Transverse colon (tissue), 4 donors: ENCODE results near the gene CUL1. TPM values are rescaled to one million over a fixed set of nuclear protein-coding genes. Genes with fewer than 3 reads are reported as not detected.
"Not testable (repeated sequence)": the region's sequence is repeated elsewhere in the genome, so short reads cannot be mapped to it uniquely, and the experiment has no call there.

Experiments used
- DNase-seq: peaks from one replicate; pipeline ENCODE4 v3.0.0-alpha.2; 2019
- H3K27ac ChIP-seq, 4 donors: fragments of 200-600 bp; sonication (generic); 2 replicates each; pipeline ENCODE4 v1.5.1; 2016 to 2018; ENCODE audit warnings: inconsistent platforms in 4 of 4
- H3K27me3 ChIP-seq: fragments of 200-600 bp; sonication (generic); 2 replicates; pipeline ENCODE4 v1.5.1; 2017; ENCODE audit warnings: inconsistent platforms
- H3K36me3 ChIP-seq, 4 donors: fragments of 200-600 bp; sonication (generic); 2 replicates each; pipeline ENCODE4 v1.5.1; 2017 to 2019; ENCODE audit warnings: inconsistent platforms in 4 of 4
- H3K4me1 ChIP-seq, 4 donors: fragments of 200-600 bp; sonication (generic); 2 replicates each; pipeline ENCODE4 v1.5.1; 2017 to 2020; ENCODE audit warnings: inconsistent platforms in 4 of 4
- H3K4me3 ChIP-seq, 4 donors: fragments of 200-600 bp; sonication (generic); 1 replicate in 1 of 4; 2 replicates in 3 of 4; pipeline versions ENCODE4 v1.5.1 to v1.6.1; 2017 to 2019; ENCODE audit warnings: inconsistent platforms in 4 of 4
- H3K9me3 ChIP-seq, 2 donors: fragments of 200-600 bp; sonication (generic); 2 replicates each; pipeline ENCODE4 v1.5.1; 2017 to 2019; ENCODE audit warnings: inconsistent platforms in 2 of 2
- EP300 ChIP-seq: sonication (generic); formaldehyde crosslinking; IDR thresholded peaks from one replicate; pipeline ENCODE4 v1.6.1; 2017; ENCODE audit warnings: antibody characterized with exemption, low read depth
- POLR2A ChIP-seq: fragments of 450-650 bp; IDR thresholded peaks from one replicate; pipeline ENCODE4 v1.6.1; 2016; ENCODE audit warnings: antibody characterized with exemption, mild to moderate bottlenecking, moderate library complexity
- POLR2AphosphoS5 ChIP-seq, 3 donors: sonication (generic); formaldehyde crosslinking; IDR thresholded peaks; one replicate each; pipeline ENCODE4 v1.6.1; 2016; ENCODE audit warnings: antibody characterized with exemption in 3 of 3
- WGBS, 2 donors: methylation state at CpG; one replicate each; pipeline ENCODE4 v1.1.5; 2018; ENCODE audit warnings: low coverage in 1 of 2; 5-methylcytosine and 5-hydroxymethylcytosine counted together
- in situ Hi-C, 4 donors: fragments of 200-750 bp; cut with MboI; loops; one replicate each; pipeline versions ENCODE4 v1.15.0 to v1.15.1; 2017; ENCODE audit warnings: low sequenced_read_pairs in 3 of 4, low pct_ligation_motif_present in 1 of 4, low pct_unique_long_range_greater_than_20kb in 1 of 4
- intact Hi-C: fragments of 100-400 bp; cut with DNase I; formaldehyde crosslinking; loops from one replicate; pipeline ENCODE4 v1.15.1; 2023; ENCODE audit warnings: low total_unique reads
- total RNA-seq, 4 donors: library from RNA; depleted of rRNA; stranded (reverse); fragments of >200 nt; gene quantifications; one replicate each; pipeline ENCODE4 v1.1.0, GENCODE V29; 2016
- TF ChIP-seq, protein P1 (sequence below), 5 experiments: fragments of 200-600 bp in 3 of 5; fragments of 450-650 bp in 2 of 5; sonication (generic) in 3 of 5; IDR thresholded peaks; 1 replicate in 2 of 5; 2 replicates in 3 of 5; pipeline ENCODE4 v1.5.1; 2016 to 2017; ENCODE audit warnings: antibody characterized with exemption in 5 of 5, inconsistent platforms in 3 of 5, mild to moderate bottlenecking in 2 of 5, moderate library complexity in 1 of 5

The CUL1 gene
- total RNA-seq, 4 donors from 2014 or later = 17.6 to 44.6 (median 28.8) TPM

DNA sequence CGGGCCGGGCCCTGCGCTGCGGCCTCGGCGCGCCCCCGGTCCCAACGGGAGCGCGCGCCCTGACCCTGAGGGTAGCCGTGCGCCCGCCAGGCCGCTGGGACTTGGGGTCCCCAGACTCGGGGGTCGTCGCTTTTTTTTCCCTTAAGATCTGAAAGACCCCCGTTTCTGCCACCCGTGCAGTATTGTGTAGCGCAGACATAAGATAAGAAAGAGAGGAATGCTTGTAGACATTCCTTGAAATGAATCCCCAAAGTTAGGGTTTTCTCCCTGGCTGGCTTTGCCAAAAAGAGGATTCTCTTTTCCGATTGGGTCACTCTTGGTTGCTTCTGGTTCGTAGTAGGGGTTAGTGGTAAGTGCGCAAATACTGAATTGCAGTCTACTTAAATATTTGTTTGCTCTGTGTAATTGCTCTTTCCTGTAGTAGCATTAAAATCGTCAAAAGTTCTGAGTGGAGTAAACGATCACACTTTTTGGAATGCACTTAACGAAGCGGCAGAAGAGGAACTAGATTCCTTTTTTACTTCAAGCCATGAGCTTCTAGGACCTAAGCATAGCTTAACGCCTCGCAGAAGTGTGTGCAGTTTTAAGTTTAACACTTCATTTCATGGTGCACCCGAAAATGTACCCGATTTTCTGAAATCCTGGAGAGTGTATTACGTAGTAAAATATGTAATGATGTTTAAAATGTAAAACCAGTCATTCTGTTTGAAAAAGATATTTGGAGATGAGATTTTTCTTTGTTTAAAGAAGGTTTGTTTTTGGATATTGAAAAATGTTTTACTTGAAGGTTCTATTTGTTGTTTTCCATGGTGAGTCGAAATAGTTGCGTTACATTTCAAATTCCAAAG is 1.3 kb downstream of the CUL1 start:
- H3K4me3 ChIP-seq = peak overlapping the region; percentile 80 to 98 (median 96)
- TF ChIP-seq POLR2A (no peak), POLR2AphosphoS5 (IDR thresholded peaks at IDR 0.05) (peak in 1 of 3 donors; percentile 44), EP300 (no peak)
- TF ChIP-seq, protein P1, sequence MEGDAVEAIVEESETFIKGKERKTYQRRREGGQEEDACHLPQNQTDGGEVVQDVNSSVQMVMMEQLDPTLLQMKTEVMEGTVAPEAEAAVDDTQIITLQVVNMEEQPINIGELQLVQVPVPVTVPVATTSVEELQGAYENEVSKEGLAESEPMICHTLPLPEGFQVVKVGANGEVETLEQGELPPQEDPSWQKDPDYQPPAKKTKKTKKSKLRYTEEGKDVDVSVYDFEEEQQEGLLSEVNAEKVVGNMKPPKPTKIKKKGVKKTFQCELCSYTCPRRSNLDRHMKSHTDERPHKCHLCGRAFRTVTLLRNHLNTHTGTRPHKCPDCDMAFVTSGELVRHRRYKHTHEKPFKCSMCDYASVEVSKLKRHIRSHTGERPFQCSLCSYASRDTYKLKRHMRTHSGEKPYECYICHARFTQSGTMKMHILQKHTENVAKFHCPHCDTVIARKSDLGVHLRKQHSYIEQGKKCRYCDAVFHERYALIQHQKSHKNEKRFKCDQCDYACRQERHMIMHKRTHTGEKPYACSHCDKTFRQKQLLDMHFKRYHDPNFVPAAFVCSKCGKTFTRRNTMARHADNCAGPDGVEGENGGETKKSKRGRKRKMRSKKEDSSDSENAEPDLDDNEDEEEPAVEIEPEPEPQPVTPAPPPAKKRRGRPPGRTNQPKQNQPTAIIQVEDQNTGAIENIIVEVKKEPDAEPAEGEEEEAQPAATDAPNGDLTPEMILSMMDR (IDR thresholded peaks at IDR 0.05) = no peak
- no peaks in the 10 kb centered on the region for H3K36me3 ChIP-seq
- intact Hi-C loops = no loop called here
- 1 to 3% methylated on average over 7 to 36 of the region's 36 CpGs for WGBS, 2 donors
- in situ Hi-C loops = no loop called here
- H3K27ac ChIP-seq = peak overlapping the region; percentile 96 to 99 (median 98)
- no peaks in the 10 kb centered on the region for H3K9me3 ChIP-seq
- peaks cover 20 to 58% (median 45%) of the 10 kb centered on the region in 4 donors for H3K4me1 ChIP-seq
- DNase-seq = no peak
- H3K27me3 ChIP-seq = no peaks in the 10 kb centered on the region

DNA sequence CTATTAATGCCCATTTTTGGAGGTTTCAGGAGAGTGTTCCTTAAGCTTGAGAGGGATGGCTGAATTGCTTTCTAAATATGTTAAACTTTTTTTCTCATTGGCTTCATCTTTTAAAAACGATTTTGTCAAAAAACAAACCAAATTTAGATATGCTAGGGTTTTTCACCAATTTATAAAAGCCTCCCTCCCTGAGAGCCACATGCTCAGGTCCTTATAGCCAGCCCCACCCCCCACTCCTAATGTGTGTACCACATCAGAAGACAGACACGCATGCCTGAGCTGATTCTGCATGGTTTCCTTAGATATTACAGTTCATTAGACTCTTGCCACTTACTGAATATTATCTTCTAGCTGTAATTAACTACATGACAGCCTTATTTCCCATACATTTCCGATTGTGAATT is 2.0 kb downstream of the CUL1 start:
- in situ Hi-C loops = no loop called here
- WGBS, 2 donors = 20 to 27% methylated on average over 3 of the region's 3 CpGs
- H3K4me1 ChIP-seq = peaks cover 21 to 65% (median 48%) of the 10 kb centered on the region in 4 donors

DNA sequence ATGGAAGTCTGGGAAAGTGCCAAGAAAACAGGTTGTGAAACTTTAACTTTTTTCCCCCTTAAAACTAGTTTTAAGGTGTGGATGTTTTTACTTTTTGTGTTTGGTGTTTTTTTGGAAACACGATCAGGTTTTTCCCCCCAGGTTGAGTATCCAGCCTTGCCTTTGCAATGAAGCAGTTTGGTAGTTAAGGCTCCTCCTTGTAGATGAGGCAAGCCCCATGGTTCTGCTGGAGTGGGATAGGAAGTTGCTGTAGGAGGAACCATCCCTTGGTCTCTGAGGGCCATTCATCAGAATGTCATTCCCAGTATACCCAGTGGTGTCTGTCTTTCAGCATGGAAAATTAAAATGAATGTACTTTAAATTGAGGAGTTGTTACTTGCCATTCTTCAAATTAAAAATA is 2.7 kb downstream of the CUL1 start:
- no peak for DNase-seq
- peaks cover 24 to 72% (median 55%) of the 10 kb centered on the region in 4 donors for H3K4me1 ChIP-seq
- TF ChIP-seq, protein P1 (IDR thresholded peaks at IDR 0.05) = no peak
- TF ChIP-seq POLR2A (no peak), POLR2AphosphoS5 (IDR thresholded peaks at IDR 0.05) (no peak), EP300 (no peak)
- no peak overlapping the region for H3K4me3 ChIP-seq
- in situ Hi-C loops (no loop called here), intact Hi-C loops (no loop called here)
- H3K27ac ChIP-seq = peak overlapping the region in 2 of 4 donors; percentile 98 to 99
- H3K27me3 ChIP-seq = no peaks in the 10 kb centered on the region
- H3K9me3 ChIP-seq = no peaks in the 10 kb centered on the region
- H3K36me3 ChIP-seq = no peaks in the 10 kb centered on the region
- 0 to 62% methylated on average over 1 of the region's 1 CpG for WGBS, 2 donors

More for the DNA sequence above, 2.0 kb downstream of the CUL1 start:
- Histone ChIP-seq H3K27me3 (no peaks in the 10 kb centered on the region), H3K27ac (peak overlapping the region; percentile 96 to 99 (median 98)), H3K36me3 (no peaks in the 10 kb centered on the region), H3K4me3 (peak overlapping the region in 3 of 4 donors; percentile 95 to 98 (median 98)), H3K9me3 (no peaks in the 10 kb centered on the region)
- peak; percentile 20 for DNase-seq
- intact Hi-C loops = no loop called here
- no peak for TF ChIP-seq EP300
- TF ChIP-seq, protein P1 (IDR thresholded peaks at IDR 0.05) = no peak
- TF ChIP-seq POLR2AphosphoS5 (IDR thresholded peaks at IDR 0.05) = no peak
- no peak for TF ChIP-seq POLR2A

DNA sequence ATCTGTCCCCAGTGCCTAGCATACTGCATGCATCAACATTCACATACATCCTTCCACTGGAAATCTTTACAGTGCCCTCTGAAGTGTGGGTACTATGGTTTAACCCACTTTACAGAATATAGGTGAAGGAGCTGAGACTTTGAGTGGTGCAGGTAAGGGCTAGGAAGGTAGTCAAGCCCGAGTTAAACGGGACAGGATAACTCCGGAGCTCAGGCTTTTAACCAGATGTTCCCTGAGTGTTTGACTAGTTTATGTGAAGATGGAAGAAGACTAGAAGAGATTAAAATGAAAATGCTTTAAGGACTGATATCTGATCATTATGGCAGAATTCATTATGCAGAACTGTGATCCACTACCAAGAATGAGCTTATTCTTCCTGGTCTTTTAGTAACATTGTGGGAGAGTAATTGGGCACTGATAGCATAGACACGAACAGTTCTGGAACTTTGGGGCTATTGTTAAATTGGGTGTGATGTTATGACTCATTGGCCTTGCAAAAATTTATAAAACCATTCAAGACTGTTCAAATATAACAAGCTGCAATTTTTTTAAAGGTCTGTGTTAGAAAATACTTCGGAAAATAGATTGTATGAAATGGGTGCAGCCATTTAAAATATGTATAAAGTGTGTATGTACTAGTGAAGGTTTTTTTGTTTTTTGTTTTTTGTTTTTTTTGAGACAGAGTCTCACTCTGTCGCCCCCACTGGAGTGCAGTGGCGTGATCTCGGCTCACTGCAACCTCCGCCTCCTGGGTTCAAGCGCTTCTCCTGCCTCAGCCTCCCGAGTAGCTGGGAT is 4.4 kb downstream of the CUL1 start:
- intact Hi-C loops = no loop called here

DNA sequence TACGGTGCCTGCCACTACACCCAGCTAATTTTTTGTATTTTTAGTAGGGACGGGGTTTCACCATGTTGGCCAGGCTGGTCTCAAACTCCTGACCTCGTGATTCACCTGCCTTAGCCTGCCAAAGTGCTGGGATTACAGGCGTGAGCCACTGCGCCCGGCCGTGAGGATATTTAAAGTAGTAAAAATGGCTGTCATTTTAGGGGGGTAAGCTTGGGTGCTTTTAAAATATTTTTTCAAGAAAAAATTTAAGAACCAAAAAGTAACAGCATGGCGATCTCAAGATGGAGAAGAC is 4.9 kb downstream of the CUL1 start:
- intact Hi-C loops = not testable (repeated sequence)

More for the DNA sequence above, 4.4 kb downstream of the CUL1 start:
- WGBS, 2 donors = 76 to 87% methylated on average over 10 to 11 of the region's 11 CpGs
- TF ChIP-seq POLR2A (no peak), EP300 (no peak), POLR2AphosphoS5 (IDR thresholded peaks at IDR 0.05) (no peak)
- TF ChIP-seq, protein P1 (IDR thresholded peaks at IDR 0.05) = no peak
- H3K9me3 ChIP-seq = no peaks in the 10 kb centered on the region
- H3K27ac ChIP-seq = no peak overlapping the region
- H3K4me3 ChIP-seq = no peak overlapping the region
- H3K4me1 ChIP-seq = peaks cover 24 to 79% (median 56%) of the 10 kb centered on the region in 4 donors
- no peaks in the 10 kb centered on the region for H3K27me3 ChIP-seq
- DNase-seq = no peak
- in situ Hi-C loops = no loop called here
- H3K36me3 ChIP-seq = no peaks in the 10 kb centered on the region

More for the DNA sequence above, 4.9 kb downstream of the CUL1 start:
- H3K4me1 ChIP-seq = peaks cover 24 to 85% (median 59%) of the 10 kb centered on the region in 4 donors
- H3K36me3 ChIP-seq, H3K27me3 ChIP-seq, H3K4me3 ChIP-seq, in situ Hi-C loops, H3K27ac ChIP-seq, H3K9me3 ChIP-seq, DNase-seq: not testable (repeated sequence)
- 88 to 90% methylated on average over 2 to 8 of the region's 8 CpGs for WGBS, 2 donors
